Thymus (tissue), 2 donors: ENCODE results near the gene CXCR6. TPM values are rescaled to one million over a fixed set of nuclear protein-coding genes. Genes with fewer than 3 reads are reported as not detected.

Experiments used
- polyA plus RNA-seq: library from polyadenylated mRNA; stranded (reverse); fragments of 200-250 nt; gene quantifications from one replicate; pipeline ENCODE4 v1.2.3, GENCODE V29; 2013
- total RNA-seq: library from RNA; stranded (reverse); fragments of 120-200 nt; gene quantifications from one replicate; pipeline ENCODE4 v1.2.4, GENCODE V29; 2013
- donor health status: healthy.

Gene CXCR6
- total and polyA plus RNA-seq, 2 donors: 8.5 to 10.4 TPM

Other genes with a start within 250 kb of the CXCR6 start
- gene SLC6A20, start 146.9 kb upstream of the CXCR6 start, total RNA-seq: 0.42 TPM
- gene SLC6A20, start 146.9 kb upstream of the CXCR6 start, polyA plus RNA-seq: 2.4 TPM
- gene LZTFL1, start 101.3 kb upstream of the CXCR6 start, total RNA-seq: 191 TPM
- 42.8 TPM for gene LZTFL1, start 101.3 kb upstream of the CXCR6 start, polyA plus RNA-seq
- gene CCR9, start 56.9 kb upstream of the CXCR6 start, total RNA-seq: 214 TPM
- gene CCR9, start 56.9 kb upstream of the CXCR6 start, polyA plus RNA-seq: 133 TPM
- 7.8 TPM for gene FYCO1, start 52.4 kb downstream of the CXCR6 start, total RNA-seq
- gene FYCO1, start 52.4 kb downstream of the CXCR6 start, polyA plus RNA-seq: 8.1 TPM
- gene XCR1, start 84.0 kb downstream of the CXCR6 start, total RNA-seq: 4.2 TPM
- 5.7 TPM for gene XCR1, start 84.0 kb downstream of the CXCR6 start, polyA plus RNA-seq